GM10248 (cell line): ENCODE measurements around the gene USP9X.

Experiments
- CTCF ChIA-PET: fragments of 300-600 bp; sonication (Branson Sonifier 250); formaldehyde crosslinking; extraction: SDS; loops from one replicate; lab custom pipeline; 2021; ENCODE audit warnings: antibody characterized with exemption; lab: Yijun Ruan, JAX
- POLR2A ChIA-PET: fragments of 350-650 bp; sonication (Branson Sonifier 250); formaldehyde crosslinking; extraction: SDS; loops from one replicate; lab custom pipeline; 2020; ENCODE audit warnings: antibody characterized with exemption; lab: Yijun Ruan, JAX
- DNase-seq: peaks from one replicate; pipeline ENCODE4 v3.0.0; 2012; ENCODE audit errors: extremely low spot score
- CTCF ChIP-seq: IDR thresholded peaks from 2 replicates; pipeline ENCODE4 v1.5.1; 2012; ENCODE audit warnings: mild to moderate bottlenecking, low read depth; ENCODE audit errors: extremely low read depth, missing control alignments, control extremely low read depth

USP9X gene

GRCh38 chrX:41164449-41164848 lies 79.2 kb downstream of the USP9X start:
- CTCF ChIA-PET: interaction anchor here (1.1 to 1.5 kb wide), 2 partner anchors 12 to 16 kb away, joined by 3 to 4 read pairs; no protein-coding TSS in a partner anchor
- POLR2A ChIA-PET: no interaction called here
- TF ChIP-seq CTCF: no peak
- no peak for DNase-seq

GRCh38 chrX:41167888-41168287 lies 82.6 kb downstream of the USP9X start:
- TF ChIP-seq CTCF: no peak
- ChIA-PET POLR2A (no interaction called here), CTCF (interaction anchor here (2.3 kb wide), 1 partner anchor 12 kb away, joined by 6 read pairs; no protein-coding TSS in a partner anchor)
- no peak for DNase-seq

GRCh38 chrX:41176263-41176662 lies 91.0 kb downstream of the USP9X start:
- no peak for DNase-seq
- no peak for TF ChIP-seq CTCF
- ChIA-PET CTCF (interaction anchor here (0.8 kb wide), 1 partner anchor 12 kb away, joined by 3 read pairs; no protein-coding TSS in a partner anchor), POLR2A (no interaction called here)

GRCh38 chrX:41177297-41177696 lies 92.1 kb downstream of the USP9X start:
- POLR2A ChIA-PET: no interaction called here
- CTCF ChIA-PET: interaction anchor here (0.8 kb wide), 1 partner anchor 13 kb away, joined by 3 read pairs; no protein-coding TSS in a partner anchor
- no peak for DNase-seq
- TF ChIP-seq CTCF: no peak

- DNase-seq: no peak
- no peak for TF ChIP-seq CTCF
- POLR2A ChIA-PET: no interaction called here
- CTCF ChIA-PET: no interaction called here
Observed at GRCh38 chrX:41178201-41178600, 93.0 kb downstream of the USP9X start.

GRCh38 chrX:41180194-41180908 lies 95.1 kb downstream of the USP9X start:
- TF ChIP-seq CTCF: peak; percentile 52

More at GRCh38 chrX:41180194-41180908, 95.1 kb downstream of the USP9X start:
- ChIA-PET CTCF (interaction anchor here (0.7 to 3.4 kb wide), 34 partner anchors 8 to 637 kb away, joined by 3 to 45 read pairs (median 4); no protein-coding TSS in a partner anchor), POLR2A (interaction anchor here (0.5 to 0.9 kb wide), 3 partner anchors 82 to 309 kb away, joined by 3 read pairs; no protein-coding TSS in a partner anchor)
- DNase-seq: peak; percentile 45
